Fibroblast of lung (primary cell): ENCODE measurements around the gene XPO6. TPM values are rescaled to one million over a fixed set of nuclear protein-coding genes. Genes with fewer than 3 reads are reported as not detected.

ENCODE experiments used
- DNase-seq, 2 donors: peaks; one replicate each; pipeline versions ENCODE4 v3.0.0 to v3.0.0-alpha.2; 2010; ENCODE audit warnings: low read depth in 2 of 2
- H2AFZ ChIP-seq: 2 replicates; pipeline ENCODE4 v1.5.1; 2012; ENCODE audit warnings: low read length, control low read depth, inconsistent platforms
- H3K27ac ChIP-seq: 2 replicates; pipeline ENCODE4 v1.5.1; 2011; ENCODE audit warnings: low read length, control low read depth; ENCODE audit not compliant: insufficient read depth
- H3K27me3 ChIP-seq: 2 replicates; pipeline ENCODE4 v1.5.1; 2011; ENCODE audit warnings: mild to moderate bottlenecking, low read length; ENCODE audit not compliant: control insufficient read depth, insufficient read depth
- H3K36me3 ChIP-seq: 2 replicates; pipeline ENCODE4 v1.5.1; 2011; ENCODE audit warnings: low read length; ENCODE audit not compliant: control insufficient read depth, insufficient read depth
- H3K4me1 ChIP-seq: 2 replicates; pipeline ENCODE4 v1.5.1; 2011; ENCODE audit warnings: low read length; ENCODE audit not compliant: control insufficient read depth, insufficient read depth; ENCODE audit errors: extremely low read depth
- H3K4me2 ChIP-seq: 2 replicates; pipeline ENCODE4 v1.5.1; 2011; ENCODE audit warnings: low read length, control low read depth; ENCODE audit not compliant: insufficient read depth; ENCODE audit errors: extremely low read depth
- H3K4me3 ChIP-seq, 4 experiments: fragments of 200-600 bp in 1 of 4; sonication (generic) in 1 of 4; replicated peaks in 1 of 4; 2 replicates each; pipeline ENCODE4 v1.5.1; 2011 to 2016; ENCODE audit warnings: low read length in 4 of 4, low read depth in 3 of 4, mild to moderate bottlenecking in 3 of 4, control low read depth in 2 of 4, inconsistent platforms in 1 of 4, mixed read lengths in 1 of 4; ENCODE audit not compliant: insufficient read depth in 1 of 4; ENCODE audit errors: control extremely low read depth in 1 of 4
- H3K79me2 ChIP-seq: 2 replicates; pipeline ENCODE4 v1.5.1; 2012; ENCODE audit warnings: mild to moderate bottlenecking, low read length, inconsistent platforms; ENCODE audit not compliant: control insufficient read depth, insufficient read depth
- H3K9ac ChIP-seq: 2 replicates; pipeline ENCODE4 v1.5.1; 2011; ENCODE audit warnings: mild to moderate bottlenecking, low read length, control low read depth; ENCODE audit not compliant: insufficient read depth
- H3K9me3 ChIP-seq: 2 replicates; pipeline ENCODE4 v1.5.1; 2012; ENCODE audit warnings: low read depth, low read length; ENCODE audit not compliant: control insufficient read depth, insufficient read depth
- H4K20me1 ChIP-seq: 2 replicates; pipeline ENCODE4 v1.5.1; 2011; ENCODE audit warnings: low read length; ENCODE audit not compliant: control insufficient read depth, insufficient read depth; ENCODE audit errors: extremely low read depth
- CTCF ChIP-seq, 2 donors: IDR thresholded peaks in 1 of 2; conservative IDR thresholded peaks in 1 of 2; 1 replicate in 1 of 2; 2 replicates in 1 of 2; pipeline ENCODE4 v1.5.1; 2011 to 2012; ENCODE audit warnings: low read length in 2 of 2, control low read depth in 1 of 2, inconsistent platforms in 1 of 2, low read depth in 1 of 2, mild to moderate bottlenecking in 1 of 2
- EZH2 ChIP-seq: IDR thresholded peaks from 2 replicates; pipeline ENCODE4 v1.5.1; 2012; ENCODE audit warnings: low read length, control low read depth, mild to moderate bottlenecking; ENCODE audit errors: missing control alignments
- polyA plus RNA-seq, 2 donors: library from polyadenylated mRNA; depleted of rRNA in 1 of 2; stranded (reverse) in 1 of 2; unstranded in 1 of 2; fragments of >200 nt; gene quantifications; 2 replicates each; pipeline ENCODE4 v1.2.1, GENCODE V29; 2011 to 2012; ENCODE audit warnings: missing spikeins in 1 of 2
- total RNA-seq: library from RNA; depleted of rRNA; stranded (reverse); fragments of >200 nt; gene quantifications from 2 replicates; pipeline ENCODE4 v1.2.1, GENCODE V29; 2014

XPO6 gene
- total and polyA plus RNA-seq, 2 donors (not counting 1 experiment from before 2014, with no cell fraction given) = 134 to 185 TPM

- Histone ChIP-seq H3K4me3 (no peak overlapping the region), H3K9ac (no peak overlapping the region), H3K9me3 (no peaks in the 10 kb centered on the region), H2AFZ (no peak overlapping the region), H3K27ac (no peak overlapping the region), H4K20me1 (no peaks in the 10 kb centered on the region), H3K4me2 (no peak overlapping the region), H3K36me3 (no peaks in the 10 kb centered on the region), H3K79me2 (no peaks in the 10 kb centered on the region), H3K4me1 (no peaks in the 10 kb centered on the region), H3K27me3 (no peaks in the 10 kb centered on the region)
- TF ChIP-seq CTCF (conservative IDR thresholded peaks at IDR 0.05 in 1 of 2, IDR thresholded peaks at IDR 0.05 in 1 of 2; ENCODE audit: low read depth in 1 of 2, low read length in 2 of 2) (no peak), EZH2 (no peak)
- no peak for DNase-seq
These were observed 121.8 kb downstream of the XPO6 start for GRCh38 chr16:28089992-28090365.

- DNase-seq = no peak
- no peak overlapping the region for H3K4me3 ChIP-seq
- H3K4me2 ChIP-seq = no peak overlapping the region
- H3K9me3 ChIP-seq = no peaks in the 10 kb centered on the region
- no peaks in the 10 kb centered on the region for H3K79me2 ChIP-seq
- no peaks in the 10 kb centered on the region for H4K20me1 ChIP-seq
- no peaks in the 10 kb centered on the region for H3K27me3 ChIP-seq
- H3K9ac ChIP-seq = no peak overlapping the region
- TF ChIP-seq EZH2 (no peak), CTCF (conservative IDR thresholded peaks at IDR 0.05 in 1 of 2, IDR thresholded peaks at IDR 0.05 in 1 of 2; ENCODE audit: low read depth in 1 of 2, low read length in 2 of 2) (no peak)
- H3K4me1 ChIP-seq = no peaks in the 10 kb centered on the region
- H3K36me3 ChIP-seq = no peaks in the 10 kb centered on the region
- H2AFZ ChIP-seq = no peak overlapping the region
- no peak overlapping the region for H3K27ac ChIP-seq
These were observed 122.4 kb downstream of the XPO6 start for GRCh38 chr16:28089205-28089991.

GRCh38 chr16:28087675-28088300 lies 124.0 kb downstream of the XPO6 start:
- no peak overlapping the region for H3K4me2 ChIP-seq
- no peak overlapping the region for H3K9ac ChIP-seq
- no peaks in the 10 kb centered on the region for H3K4me1 ChIP-seq
- H2AFZ ChIP-seq = no peak overlapping the region
- H3K36me3 ChIP-seq = no peaks in the 10 kb centered on the region
- H3K9me3 ChIP-seq = no peaks in the 10 kb centered on the region
- no peak overlapping the region for H3K27ac ChIP-seq
- no peak for DNase-seq
- no peaks in the 10 kb centered on the region for H3K27me3 ChIP-seq
- H3K4me3 ChIP-seq = no peak overlapping the region
- no peaks in the 10 kb centered on the region for H4K20me1 ChIP-seq
- no peaks in the 10 kb centered on the region for H3K79me2 ChIP-seq
- no peak for TF ChIP-seq EZH2
- TF ChIP-seq CTCF (conservative IDR thresholded peaks at IDR 0.05 in 1 of 2, IDR thresholded peaks at IDR 0.05 in 1 of 2; ENCODE audit: low read depth in 1 of 2, low read length in 2 of 2) = no peak
